DND-41 (cell line): Measurements from ENCODE around the gene SOX6.

Experiments
- ATAC-seq: fragments of 200-7000 bp; cut with Tn5 transposase; 3 replicates; pipeline ENCODE4 v1.9.1; 2021; ENCODE audit warnings: low read depth; ENCODE audit not compliant: insufficient read depth
- DNase-seq: peaks from one replicate; pipeline ENCODE4 v3.0.0-alpha.2; 2020
- H2AFZ ChIP-seq: 2 replicates; pipeline ENCODE4 v1.6.0; 2012; ENCODE audit warnings: low read depth, low read length
- H3K27ac ChIP-seq: 2 replicates; pipeline ENCODE4 v1.5.1; 2012; ENCODE audit warnings: low read length, inconsistent platforms
- H3K27me3 ChIP-seq: fragments of 200-600 bp; sonication (generic); 2 replicates; pipeline ENCODE4 v1.6.0; 2012; ENCODE audit warnings: low read length, mild to moderate bottlenecking, inconsistent platforms; ENCODE audit not compliant: insufficient read depth, poor library complexity
- H3K36me3 ChIP-seq: 2 replicates; pipeline ENCODE4 v1.5.1; 2012; ENCODE audit warnings: low read length, inconsistent platforms; ENCODE audit not compliant: insufficient read depth
- H3K4me1 ChIP-seq: 2 replicates; pipeline ENCODE4 v1.5.1; 2012; ENCODE audit warnings: mild to moderate bottlenecking, low read length; ENCODE audit not compliant: insufficient read depth
- H3K4me2 ChIP-seq: 2 replicates; pipeline ENCODE4 v1.6.0; 2012; ENCODE audit warnings: mild to moderate bottlenecking, moderate library complexity, low read length, inconsistent platforms; ENCODE audit not compliant: insufficient read depth
- H3K4me3 ChIP-seq, 2 experiments: fragments of 200-600 bp in 1 of 2; shearing (Covaris generic) in 1 of 2; 2 replicates each; pipeline ENCODE4 v1.5.1; 2012 to 2016; ENCODE audit warnings: inconsistent platforms in 2 of 2, low read length in 2 of 2, mild to moderate bottlenecking in 2 of 2, low read depth in 1 of 2, moderate library complexity in 1 of 2
- H3K79me2 ChIP-seq: 2 replicates; pipeline ENCODE4 v1.6.0; 2012; ENCODE audit warnings: low read length, inconsistent platforms; ENCODE audit not compliant: insufficient read depth
- H3K9ac ChIP-seq: 2 replicates; pipeline ENCODE4 v1.6.0; 2012; ENCODE audit warnings: low read depth, mild to moderate bottlenecking, inconsistent platforms, low read length, moderate library complexity
- H3K9me3 ChIP-seq: 2 replicates; pipeline ENCODE4 v1.5.1; 2012; ENCODE audit warnings: low read length, moderate library complexity, mild to moderate bottlenecking, inconsistent platforms; ENCODE audit not compliant: insufficient read depth, severe bottlenecking
- H4K20me1 ChIP-seq: 2 replicates; pipeline ENCODE4 v1.6.0; 2012; ENCODE audit warnings: low read length; ENCODE audit not compliant: insufficient read depth
- EZH2 ChIP-seq: IDR thresholded peaks from 3 replicates; pipeline ENCODE4 v1.6.1; 2012; ENCODE audit warnings: borderline replicate concordance, low read depth, mild to moderate bottlenecking, moderate library complexity, low read length, inconsistent platforms; ENCODE audit not compliant: severe bottlenecking
- TF ChIP-seq, protein P1 (sequence below): IDR thresholded peaks from 2 replicates; pipeline ENCODE4 v1.5.1; 2012; ENCODE audit warnings: borderline replicate concordance, low read length, moderate library complexity, mild to moderate bottlenecking; ENCODE audit not compliant: poor library complexity, severe bottlenecking; ENCODE audit errors: extremely low read depth

SOX6 gene

DNA sequence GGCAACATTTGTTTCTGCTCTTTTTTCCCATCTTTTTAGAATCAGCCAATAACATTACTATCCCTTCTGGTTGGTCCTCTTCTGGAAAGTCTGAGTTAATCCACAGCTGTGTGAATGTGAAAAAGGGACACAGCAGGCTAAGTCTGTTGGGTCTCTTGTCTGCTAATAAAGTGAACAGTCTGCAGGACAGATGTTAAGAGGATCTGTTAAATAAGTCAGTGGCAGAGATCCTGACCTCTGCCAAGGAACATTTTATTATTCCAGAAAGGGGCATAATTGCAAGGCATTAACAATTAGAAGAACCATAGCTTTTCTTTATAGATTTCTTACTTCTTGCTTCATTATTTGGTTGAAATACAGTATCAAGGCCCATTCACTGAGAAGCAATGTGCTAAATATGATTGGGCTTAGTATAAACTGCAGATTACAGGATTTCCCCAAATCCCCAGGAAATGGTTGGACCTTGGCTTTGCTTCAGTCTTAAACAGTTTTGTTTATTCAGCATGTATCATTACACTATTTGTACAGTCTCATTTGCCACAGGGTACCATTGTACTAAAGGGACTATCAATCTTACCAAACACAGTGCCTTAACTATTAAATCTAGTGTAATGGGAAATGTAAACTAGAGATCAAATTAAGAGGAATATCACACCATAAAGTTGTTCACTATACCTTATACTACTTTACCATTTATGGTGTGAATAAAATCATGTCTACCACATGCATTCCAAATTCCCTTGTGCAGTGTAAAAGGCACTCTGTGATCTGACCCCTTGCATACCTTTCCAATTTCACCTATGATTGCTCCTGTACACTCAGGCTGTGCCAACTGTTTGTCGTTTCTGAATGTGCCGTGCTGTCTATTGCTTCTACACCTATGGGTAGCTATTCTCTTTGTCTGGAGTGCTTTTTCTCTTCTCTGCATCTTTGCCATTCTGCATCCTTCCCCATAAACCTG is 274.0 kb downstream of the SOX6 start:
- Histone ChIP-seq H2AFZ (no peak overlapping the region), H3K4me1 (no peaks in the 10 kb centered on the region), H3K9me3 (no peaks in the 10 kb centered on the region), H3K27ac (no peak overlapping the region), H3K4me2 (no peak overlapping the region), H3K27me3 (peaks cover 3% of the 10 kb centered on the region), H3K36me3 (no peaks in the 10 kb centered on the region), H3K4me3 (no peak overlapping the region), H3K79me2 (no peaks in the 10 kb centered on the region), H4K20me1 (no peaks in the 10 kb centered on the region), H3K9ac (no peak overlapping the region)
- ATAC-seq, result no peak
- TF ChIP-seq EZH2, result no peak
- TF ChIP-seq, protein P1, sequence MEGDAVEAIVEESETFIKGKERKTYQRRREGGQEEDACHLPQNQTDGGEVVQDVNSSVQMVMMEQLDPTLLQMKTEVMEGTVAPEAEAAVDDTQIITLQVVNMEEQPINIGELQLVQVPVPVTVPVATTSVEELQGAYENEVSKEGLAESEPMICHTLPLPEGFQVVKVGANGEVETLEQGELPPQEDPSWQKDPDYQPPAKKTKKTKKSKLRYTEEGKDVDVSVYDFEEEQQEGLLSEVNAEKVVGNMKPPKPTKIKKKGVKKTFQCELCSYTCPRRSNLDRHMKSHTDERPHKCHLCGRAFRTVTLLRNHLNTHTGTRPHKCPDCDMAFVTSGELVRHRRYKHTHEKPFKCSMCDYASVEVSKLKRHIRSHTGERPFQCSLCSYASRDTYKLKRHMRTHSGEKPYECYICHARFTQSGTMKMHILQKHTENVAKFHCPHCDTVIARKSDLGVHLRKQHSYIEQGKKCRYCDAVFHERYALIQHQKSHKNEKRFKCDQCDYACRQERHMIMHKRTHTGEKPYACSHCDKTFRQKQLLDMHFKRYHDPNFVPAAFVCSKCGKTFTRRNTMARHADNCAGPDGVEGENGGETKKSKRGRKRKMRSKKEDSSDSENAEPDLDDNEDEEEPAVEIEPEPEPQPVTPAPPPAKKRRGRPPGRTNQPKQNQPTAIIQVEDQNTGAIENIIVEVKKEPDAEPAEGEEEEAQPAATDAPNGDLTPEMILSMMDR, result no peak
- DNase-seq, result no peak

DNA sequence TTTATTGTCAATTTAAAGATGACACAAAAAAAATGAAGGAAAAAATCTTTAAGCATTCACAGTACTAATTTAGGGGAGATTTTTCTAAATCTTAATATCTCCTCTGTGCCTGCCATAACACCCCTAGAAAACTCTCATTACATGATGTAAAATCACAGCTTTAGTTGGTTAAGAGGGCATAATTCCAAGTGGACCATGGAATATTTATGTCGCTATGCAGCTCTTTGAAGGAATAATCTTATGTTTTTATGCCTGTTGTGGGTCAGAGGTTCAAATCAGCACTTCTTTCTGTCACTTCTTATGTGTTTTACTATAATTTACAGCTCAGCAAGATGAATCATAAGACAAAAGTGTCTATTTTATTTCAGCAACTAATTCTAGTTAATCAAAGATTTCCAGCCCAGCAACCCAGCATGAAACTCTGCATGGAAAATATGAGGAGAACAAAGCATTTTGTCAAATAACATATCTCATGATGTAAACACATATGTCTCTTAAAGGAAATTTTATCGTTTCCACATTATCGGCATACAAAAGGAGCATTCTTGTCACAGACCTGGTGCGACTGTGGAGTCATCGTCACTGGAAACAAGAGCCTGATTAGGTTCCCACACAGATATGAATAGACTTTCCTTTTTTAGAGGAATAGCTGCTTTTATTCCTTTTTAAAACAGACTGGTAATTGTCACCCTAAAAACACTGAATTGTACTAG is 274.8 kb downstream of the SOX6 start:
- H3K36me3 ChIP-seq, result no peaks in the 10 kb centered on the region
- no peaks in the 10 kb centered on the region for H3K9me3 ChIP-seq
- TF ChIP-seq, protein P1, result no peak
- no peak for TF ChIP-seq EZH2
- no peak overlapping the region for H3K4me2 ChIP-seq
- ATAC-seq (no peak), DNase-seq (no peak)
- peaks cover 3% of the 10 kb centered on the region for H3K27me3 ChIP-seq
- H3K4me3 ChIP-seq, result no peak overlapping the region
- H3K27ac ChIP-seq, result no peak overlapping the region
- no peaks in the 10 kb centered on the region for H4K20me1 ChIP-seq
- H3K4me1 ChIP-seq, result no peaks in the 10 kb centered on the region
- no peaks in the 10 kb centered on the region for H3K79me2 ChIP-seq
- no peak overlapping the region for H2AFZ ChIP-seq
- no peak overlapping the region for H3K9ac ChIP-seq

- Histone ChIP-seq H3K9ac (no peak overlapping the region), H3K9me3 (no peaks in the 10 kb centered on the region), H4K20me1 (no peaks in the 10 kb centered on the region), H2AFZ (no peak overlapping the region), H3K4me2 (no peak overlapping the region), H3K36me3 (no peaks in the 10 kb centered on the region), H3K27me3 (no peaks in the 10 kb centered on the region), H3K4me1 (no peaks in the 10 kb centered on the region), H3K79me2 (no peaks in the 10 kb centered on the region), H3K27ac (no peak overlapping the region), H3K4me3 (no peak overlapping the region)
- no peak for TF ChIP-seq EZH2
- TF ChIP-seq, protein P1, result no peak
- ATAC-seq (no peak), DNase-seq (no peak)
Observed at GRCh38 chr11:16080688-16081381, 275.5 kb downstream of the SOX6 start.
